Osteocyte (in vitro differentiated cells): ENCODE data around the gene ZNF438. TPM values are rescaled to one million over a fixed set of nuclear protein-coding genes. Genes with fewer than 3 reads are reported as not detected.

Experiments
- DNase-seq: peaks from one replicate; pipeline ENCODE4 v3.0.0; 2021; ENCODE audit warnings: mixed read lengths; ENCODE audit not compliant: unreplicated experiment; ENCODE audit errors: extremely low spot score
- H3K27ac Mint-ChIP-seq: one replicate; pipeline ENCODE4 v1.8.0; 2021; ENCODE audit warnings: mild to moderate bottlenecking, mixed read lengths; ENCODE audit not compliant: unreplicated experiment
- H3K27me3 Mint-ChIP-seq: one replicate; pipeline ENCODE4 v1.8.0; 2021; ENCODE audit warnings: mixed read lengths; ENCODE audit not compliant: unreplicated experiment
- H3K36me3 Mint-ChIP-seq: one replicate; pipeline ENCODE4 v1.8.0; 2021; ENCODE audit warnings: mixed read lengths; ENCODE audit not compliant: unreplicated experiment
- H3K4me1 Mint-ChIP-seq: one replicate; pipeline ENCODE4 v1.8.0; 2021; ENCODE audit warnings: mixed read lengths; ENCODE audit not compliant: unreplicated experiment
- H3K4me3 Mint-ChIP-seq: one replicate; pipeline ENCODE4 v1.8.0; 2021; ENCODE audit warnings: mild to moderate bottlenecking, moderate library complexity, mixed read lengths; ENCODE audit not compliant: unreplicated experiment
- H3K9me3 Mint-ChIP-seq: one replicate; pipeline ENCODE4 v1.8.0; 2021; ENCODE audit warnings: mixed read lengths; ENCODE audit not compliant: unreplicated experiment
- CTCF ChIP-seq: fragments of 200-600 bp; sonication (generic); IDR thresholded peaks from 2 replicates; pipeline ENCODE4 v1.5.0; 2021; ENCODE audit warnings: antibody characterized with exemption, mild to moderate bottlenecking, moderate library complexity
- total RNA-seq: library from RNA; stranded (reverse); gene quantifications from 2 replicates; pipeline ENCODE4 v1.2.1, GENCODE V29; 2021

The ZNF438 gene
- total RNA-seq, 1 donor from 2014 or later, result 4.8 TPM

GRCh38 chr10:31074722-31075086 is 43.0 kb upstream of the ZNF438 start:
- no peaks in the 10 kb centered on the region for H3K36me3 Mint-ChIP-seq
- no peak for DNase-seq
- no peak overlapping the region for H3K27ac Mint-ChIP-seq
- H3K27me3 Mint-ChIP-seq, result no peaks in the 10 kb centered on the region
- TF ChIP-seq CTCF, result no peak
- H3K4me3 Mint-ChIP-seq, result no peak overlapping the region
- H3K9me3 Mint-ChIP-seq, result no peaks in the 10 kb centered on the region
- peaks cover 29% of the 10 kb centered on the region for H3K4me1 Mint-ChIP-seq

GRCh38 chr10:31073996-31074721 is 42.5 kb upstream of the ZNF438 start:
- H3K4me3 Mint-ChIP-seq, result no peak overlapping the region
- no peak for DNase-seq

GRCh38 chr10:31073211-31073610 is 41.5 kb upstream of the ZNF438 start:
- Mint-ChIP-seq H3K27me3 (no peaks in the 10 kb centered on the region), H3K27ac (no peak overlapping the region), H3K4me3 (no peak overlapping the region), H3K9me3 (no peaks in the 10 kb centered on the region), H3K4me1 (peaks cover 29% of the 10 kb centered on the region), H3K36me3 (no peaks in the 10 kb centered on the region)
- no peak for DNase-seq
- no peak for TF ChIP-seq CTCF

More at GRCh38 chr10:31073996-31074721, 42.5 kb upstream of the ZNF438 start:
- H3K9me3 Mint-ChIP-seq, result no peaks in the 10 kb centered on the region
- H3K27ac Mint-ChIP-seq, result no peak overlapping the region
- no peaks in the 10 kb centered on the region for H3K36me3 Mint-ChIP-seq
- H3K4me1 Mint-ChIP-seq, result peaks cover 29% of the 10 kb centered on the region
- no peaks in the 10 kb centered on the region for H3K27me3 Mint-ChIP-seq
- no peak for TF ChIP-seq CTCF

GRCh38 chr10:31072451-31072850 is 40.8 kb upstream of the ZNF438 start:
- DNase-seq, result no peak
- Mint-ChIP-seq H3K4me1 (peaks cover 29% of the 10 kb centered on the region), H3K4me3 (no peak overlapping the region), H3K27ac (no peak overlapping the region), H3K36me3 (no peaks in the 10 kb centered on the region), H3K27me3 (no peaks in the 10 kb centered on the region), H3K9me3 (no peaks in the 10 kb centered on the region)
- no peak for TF ChIP-seq CTCF

GRCh38 chr10:31071232-31072005 is 39.8 kb upstream of the ZNF438 start:
- Mint-ChIP-seq H3K4me3 (no peak overlapping the region), H3K36me3 (no peaks in the 10 kb centered on the region), H3K27me3 (no peaks in the 10 kb centered on the region), H3K4me1 (peaks cover 29% of the 10 kb centered on the region), H3K9me3 (no peaks in the 10 kb centered on the region), H3K27ac (no peak overlapping the region)
- TF ChIP-seq CTCF, result no peak
- DNase-seq, result peak; percentile 49
